ENCODE data around the gene RNF224.

RNF224 gene

DNA sequence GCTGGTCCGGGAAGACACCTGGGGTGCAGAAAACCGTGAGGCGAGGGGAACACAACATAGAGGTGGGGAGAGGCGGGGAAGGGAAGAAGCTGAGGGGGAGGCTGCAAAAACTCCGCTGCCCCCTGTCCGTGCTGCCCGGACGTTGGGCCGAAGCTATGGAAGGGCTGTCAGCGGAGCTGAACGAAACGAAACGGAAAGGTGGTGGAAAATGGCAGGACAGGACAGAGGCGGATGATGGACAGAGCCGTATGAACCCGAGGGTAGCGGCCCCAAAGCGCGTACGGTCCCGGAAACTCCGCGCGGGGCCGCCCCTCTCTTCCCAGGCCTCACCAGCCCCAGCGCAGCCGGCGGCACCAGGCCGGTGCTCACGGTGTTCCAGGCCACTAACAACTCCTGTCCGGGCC, 39.2 kb upstream of the RNF224 start:
- no peak for DNase-seq (ENCODE audit: low read depth, low spot score)
- in situ Hi-C loops (cut with HindIII; ENCODE audit: low sequenced_read_pairs), result no loop called here
- peak overlapping the region; percentile 87 for H3K4me3 ChIP-seq (ENCODE audit: low read depth, low read length)
- TF ChIP-seq, protein P1, sequence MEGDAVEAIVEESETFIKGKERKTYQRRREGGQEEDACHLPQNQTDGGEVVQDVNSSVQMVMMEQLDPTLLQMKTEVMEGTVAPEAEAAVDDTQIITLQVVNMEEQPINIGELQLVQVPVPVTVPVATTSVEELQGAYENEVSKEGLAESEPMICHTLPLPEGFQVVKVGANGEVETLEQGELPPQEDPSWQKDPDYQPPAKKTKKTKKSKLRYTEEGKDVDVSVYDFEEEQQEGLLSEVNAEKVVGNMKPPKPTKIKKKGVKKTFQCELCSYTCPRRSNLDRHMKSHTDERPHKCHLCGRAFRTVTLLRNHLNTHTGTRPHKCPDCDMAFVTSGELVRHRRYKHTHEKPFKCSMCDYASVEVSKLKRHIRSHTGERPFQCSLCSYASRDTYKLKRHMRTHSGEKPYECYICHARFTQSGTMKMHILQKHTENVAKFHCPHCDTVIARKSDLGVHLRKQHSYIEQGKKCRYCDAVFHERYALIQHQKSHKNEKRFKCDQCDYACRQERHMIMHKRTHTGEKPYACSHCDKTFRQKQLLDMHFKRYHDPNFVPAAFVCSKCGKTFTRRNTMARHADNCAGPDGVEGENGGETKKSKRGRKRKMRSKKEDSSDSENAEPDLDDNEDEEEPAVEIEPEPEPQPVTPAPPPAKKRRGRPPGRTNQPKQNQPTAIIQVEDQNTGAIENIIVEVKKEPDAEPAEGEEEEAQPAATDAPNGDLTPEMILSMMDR (IDR thresholded peaks at IDR 0.05; ENCODE audit: low read depth, low read length), result no peak

DNA sequence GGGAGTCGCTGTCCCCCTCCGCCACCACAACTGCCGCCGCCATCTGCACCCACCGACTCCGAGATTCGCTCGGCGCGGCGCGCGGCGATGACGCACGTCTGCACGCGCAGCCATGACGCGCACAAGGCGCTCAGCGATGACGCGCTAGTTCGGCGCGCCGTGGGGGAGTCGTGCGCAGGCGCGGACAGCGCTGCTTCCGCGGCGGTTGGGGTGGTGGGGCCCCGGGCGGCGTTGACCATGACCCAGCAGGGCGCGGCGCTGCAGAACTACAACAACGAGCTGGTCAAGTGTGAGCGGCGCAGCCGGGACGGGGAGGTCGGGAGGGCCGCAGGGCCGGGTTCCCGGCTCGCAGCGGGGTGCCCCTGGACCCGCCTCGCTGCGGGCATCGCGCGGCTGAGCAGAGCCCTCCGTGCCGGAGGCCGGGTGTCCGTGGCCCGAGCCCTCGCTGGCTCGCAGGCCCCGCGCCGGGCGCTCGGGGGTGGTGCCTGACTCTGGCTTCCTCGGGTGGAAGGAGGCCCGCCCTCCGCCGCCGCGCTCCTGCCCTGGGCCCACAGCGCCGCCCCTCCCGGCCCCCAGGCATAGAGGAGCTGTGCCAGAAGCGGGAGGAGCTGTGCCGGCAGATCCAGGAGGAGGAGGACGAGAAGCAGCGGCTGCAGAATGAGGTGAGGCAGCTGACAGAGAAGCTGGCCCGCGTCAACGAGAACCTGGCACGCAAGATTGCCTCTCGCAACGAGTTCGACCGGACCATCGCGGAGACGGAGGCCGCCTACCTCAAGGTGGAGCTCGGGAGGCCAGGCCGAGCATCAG, 38.6 kb upstream of the RNF224 start, which contains the start of the genes ANAPC2 and SSNA1:
Gene ANAPC2 (minus strand): TSS at position 71 of the 807 bp plus-strand sequence. CDS start 28 bp downstream, at position 43.
Gene SSNA1 (plus strand): TSS at position 187 of the 807 bp plus-strand sequence. CDS start 51 bp downstream, at position 238.
- H3K4me3 ChIP-seq (ENCODE audit: low read depth, low read length), result peak within 1 kb of the TSS; percentile 87
- in situ Hi-C loops (cut with HindIII; ENCODE audit: low sequenced_read_pairs), result no loop called here
- DNase-seq (ENCODE audit: low read depth, low spot score), result peak; percentile 94
- TF ChIP-seq, protein P1 (IDR thresholded peaks at IDR 0.05; ENCODE audit: low read depth, low read length), result peak; percentile 58

GRCh38 chr9:137189297-137190295, 37.7 kb upstream of the RNF224 start:
- DNase-seq (ENCODE audit: low read depth, low spot score), result no peak
- TF ChIP-seq, protein P1 (IDR thresholded peaks at IDR 0.05; ENCODE audit: low read depth, low read length), result no peak
- H3K4me3 ChIP-seq (ENCODE audit: low read depth, low read length), result peak overlapping the region; percentile 87
- in situ Hi-C loops (cut with HindIII; ENCODE audit: low sequenced_read_pairs), result no loop called here

DNA sequence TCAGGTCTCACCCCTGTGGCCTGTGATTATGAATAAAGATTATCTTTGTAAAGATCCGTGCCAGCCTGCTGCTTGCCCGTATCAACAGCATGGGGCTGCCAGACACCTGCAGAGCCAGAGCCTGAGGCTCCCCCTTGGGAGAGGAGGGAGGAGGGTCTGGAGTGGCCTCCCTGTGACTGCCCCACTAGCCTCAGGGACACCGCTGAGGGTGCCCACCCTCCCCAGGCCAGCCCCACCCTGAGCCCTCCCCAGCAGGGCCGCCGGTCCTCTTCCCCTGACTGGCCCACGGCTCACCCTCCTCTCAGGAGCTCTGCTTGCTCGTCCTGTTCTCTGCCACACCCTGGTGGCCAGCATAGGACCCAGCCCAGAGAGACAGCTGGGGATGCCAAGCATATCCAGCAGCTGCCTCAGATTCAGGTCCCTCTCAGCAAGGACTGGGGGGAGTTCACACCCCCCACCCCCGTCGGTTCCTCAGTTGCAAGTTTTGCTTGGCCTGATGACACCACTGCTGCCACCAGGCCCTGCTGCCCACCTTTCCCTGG, 36.9 kb upstream of the RNF224 start:
- in situ Hi-C loops (cut with HindIII; ENCODE audit: low sequenced_read_pairs), result no loop called here
- DNase-seq (ENCODE audit: low read depth, low spot score), result no peak
- H3K4me3 ChIP-seq (ENCODE audit: low read depth, low read length), result no peak overlapping the region
- TF ChIP-seq, protein P1 (IDR thresholded peaks at IDR 0.05; ENCODE audit: low read depth, low read length), result no peak

- in situ Hi-C loops (cut with HindIII; ENCODE audit: low sequenced_read_pairs), result no loop called here
- no peak overlapping the region for H3K4me3 ChIP-seq (ENCODE audit: low read depth, low read length)
- no peak for DNase-seq (ENCODE audit: low read depth, low spot score)
- TF ChIP-seq, protein P1 (IDR thresholded peaks at IDR 0.05; ENCODE audit: low read depth, low read length), result no peak
Observed at GRCh38 chr9:137191245-137191644, 36.1 kb upstream of the RNF224 start.
